Mucosa of descending colon (tissue), 3 donors: ENCODE data around the gene CHST11. TPM values are rescaled to one million over a fixed set of nuclear protein-coding genes. Genes with fewer than 3 reads are reported as not detected.
A peak's percentile ranks its signal among the peaks of the same experiment; 100 is the strongest.

ENCODE experiments used
- ATAC-seq: fragments of 200-7000 bp; cut with Tn5 transposase; one replicate; pipeline ENCODE4 v1.9.1; 2020; ENCODE audit warnings: mild to moderate bottlenecking, moderate library complexity
- DNase-seq, 3 donors: peaks; one replicate each; pipeline ENCODE4 v3.0.0-alpha.2; 2020
- H3K36me3 ChIP-seq: fragments of 200-600 bp; one replicate; pipeline ENCODE4 v1.8.0; 2021; ENCODE audit warnings: low read depth, mild to moderate bottlenecking
- H3K4me1 ChIP-seq: fragments of 200-600 bp; one replicate; pipeline ENCODE4 v1.8.0; 2021; ENCODE audit warnings: low read depth, mild to moderate bottlenecking
- H3K4me3 ChIP-seq: fragments of 200-600 bp; one replicate; pipeline ENCODE4 v1.8.0; 2021; ENCODE audit warnings: mild to moderate bottlenecking
- H3K9me3 ChIP-seq: fragments of 200-600 bp; one replicate; pipeline ENCODE4 v1.8.0; 2021; ENCODE audit warnings: mild to moderate bottlenecking
- CTCF ChIP-seq: fragments of 200-600 bp; IDR thresholded peaks from one replicate; pipeline ENCODE4 v1.8.0; 2022; ENCODE audit warnings: antibody characterized with exemption, mild to moderate bottlenecking
- intact Hi-C, 2 donors: fragments of 100-400 bp; cut with DNase I in 1 of 2; cut with micrococcal nuclease in 1 of 2; formaldehyde crosslinking; loops; one replicate each; pipeline versions ENCODE4 v1.11.0 to v1.11.1; 2022; cut with DNase I, micrococcal nuclease
- total RNA-seq, 3 donors: library from RNA; stranded (reverse); fragmentation: NEBNext Ultra II Directional in 2 of 3; extraction: Animal tissue kit (Norgen Biotek cat#: 25700) in 2 of 3; gene quantifications; one replicate each; pipeline versions ENCODE4 v1.2.1 to v1.2.4, GENCODE V29; 2021 to 2023
- donor health status: DM: no; HTN: no; CAD: no; lungs with moderate emphysema.
- donor health status: DM: no; HTN: no; CAD: no.
- donor health status: DM: no; HTN: yes; CAD: no.

Gene CHST11
- total RNA-seq, 3 donors from 2014 or later, result 3.3 to 15.2 (median 6.6) TPM

DNA sequence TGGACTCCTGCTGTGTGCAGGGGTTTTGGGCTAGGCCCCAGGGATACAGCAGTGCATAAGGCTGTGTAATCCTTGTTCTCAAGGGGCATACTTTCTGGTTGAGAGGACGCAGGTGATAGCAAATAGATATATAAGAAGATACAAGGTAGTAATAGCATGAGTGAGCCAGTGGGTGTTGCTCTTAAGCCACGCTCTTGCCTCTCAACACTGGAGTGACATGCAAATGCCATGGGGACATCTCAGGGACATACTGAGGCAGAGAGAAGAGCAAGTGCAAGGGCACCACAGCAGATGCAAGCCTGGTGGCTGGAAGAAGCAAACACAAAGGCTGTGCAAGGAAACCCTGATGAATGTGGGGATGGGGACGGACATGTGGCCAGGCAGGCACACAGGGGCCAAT, 223.3 kb downstream of the CHST11 start:
- intact Hi-C loops, result no loop called here
- peak; percentile 40 for ATAC-seq
- TF ChIP-seq CTCF, result no peak
- H3K9me3 ChIP-seq, result no peaks in the 10 kb centered on the region
- no peak overlapping the region for H3K4me3 ChIP-seq
- no peak for DNase-seq
- no peaks in the 10 kb centered on the region for H3K36me3 ChIP-seq
- no peaks in the 10 kb centered on the region for H3K4me1 ChIP-seq

- Histone ChIP-seq H3K9me3 (no peaks in the 10 kb centered on the region), H3K4me3 (no peak overlapping the region), H3K36me3 (no peaks in the 10 kb centered on the region), H3K4me1 (no peaks in the 10 kb centered on the region)
- no peak for DNase-seq
- intact Hi-C loops, result no loop called here
- ATAC-seq, result no peak
- TF ChIP-seq CTCF, result no peak
These were observed 223.7 kb downstream of the CHST11 start for GRCh38 chr12:104680491-104680890.

GRCh38 chr12:104681012-104681690, 224.4 kb downstream of the CHST11 start:
- no peaks in the 10 kb centered on the region for H3K36me3 ChIP-seq
- intact Hi-C loops, result no loop called here

DNA sequence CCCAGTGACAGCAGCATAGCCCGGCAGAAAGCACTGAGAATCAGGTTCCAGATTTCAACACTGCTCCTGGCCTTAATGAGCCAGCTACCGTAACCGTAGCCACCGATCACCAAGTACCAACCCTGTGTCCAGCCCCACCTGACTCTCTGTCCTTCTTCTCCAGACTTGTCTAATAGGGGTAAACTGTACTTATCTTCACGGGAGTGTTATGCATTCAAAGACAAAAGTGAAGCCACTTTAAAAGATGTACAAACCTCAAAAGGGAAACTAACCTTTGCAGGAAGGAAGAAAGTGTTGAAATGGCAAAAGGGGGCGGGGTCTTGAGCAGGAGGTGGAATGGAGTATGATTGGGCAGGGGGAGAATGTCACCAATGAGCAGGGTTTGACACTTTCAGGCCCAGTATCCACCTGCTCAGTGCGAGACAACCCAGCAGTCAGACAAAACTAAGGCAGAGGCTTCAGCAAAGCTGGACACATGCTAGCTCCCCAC, 226.1 kb downstream of the CHST11 start:
- intact Hi-C loops, result no loop called here
- no peak overlapping the region for H3K4me3 ChIP-seq
- H3K9me3 ChIP-seq, result no peaks in the 10 kb centered on the region
- ATAC-seq (peak; percentile 63), DNase-seq (peak in 1 of 3 donors; percentile 40)
- no peaks in the 10 kb centered on the region for H3K36me3 ChIP-seq
- H3K4me1 ChIP-seq, result no peaks in the 10 kb centered on the region
- no peak for TF ChIP-seq CTCF

More at GRCh38 chr12:104681012-104681690, 224.4 kb downstream of the CHST11 start:
- no peaks in the 10 kb centered on the region for H3K9me3 ChIP-seq
- H3K4me1 ChIP-seq, result no peaks in the 10 kb centered on the region
- no peak for TF ChIP-seq CTCF
- no peak for DNase-seq
- no peak for ATAC-seq
- no peak overlapping the region for H3K4me3 ChIP-seq

DNA sequence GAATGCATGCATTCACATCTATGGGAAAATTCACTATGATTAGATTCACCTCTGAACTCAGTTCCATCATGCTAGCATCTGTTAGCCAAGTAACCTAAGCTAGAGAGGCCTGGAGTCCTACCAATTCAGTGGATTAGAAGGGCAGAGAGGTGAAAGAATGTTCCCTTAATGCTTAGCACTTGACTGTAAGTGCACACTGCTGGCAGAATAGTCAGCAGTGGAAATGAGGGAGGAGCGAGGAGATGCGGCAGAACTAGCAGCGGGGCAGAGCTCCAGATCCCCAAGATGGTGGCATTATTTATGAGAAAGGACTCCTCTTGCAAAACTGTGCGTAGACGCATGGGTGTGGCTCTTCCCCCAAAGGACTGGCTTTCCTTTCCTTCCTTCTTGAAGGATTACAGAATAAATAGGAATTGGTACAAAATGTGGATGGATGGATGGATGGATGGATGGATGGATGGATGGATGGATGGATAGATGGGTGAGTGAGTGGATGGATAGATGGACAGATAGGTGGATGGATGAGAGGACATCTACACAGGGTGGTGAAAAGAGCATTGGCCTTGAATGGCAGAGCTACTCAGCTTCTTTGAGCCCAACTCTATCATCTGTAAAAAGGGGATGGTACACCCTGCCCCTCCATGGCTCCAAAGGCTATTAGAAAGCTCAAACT, 227.2 kb downstream of the CHST11 start:
- Histone ChIP-seq H3K36me3 (no peaks in the 10 kb centered on the region), H3K4me3 (no peak overlapping the region), H3K9me3 (no peaks in the 10 kb centered on the region), H3K4me1 (no peaks in the 10 kb centered on the region)
- DNase-seq, result no peak
- intact Hi-C loops, result no loop called here
- no peak for TF ChIP-seq CTCF
- no peak for ATAC-seq
